HTERT RPE-1 (cell line): ENCODE data around the gene SLC35F2.

Experiments
- in situ Hi-C: fragments of 300-500 bp; cut with MboI; formaldehyde crosslinking; loops from 4 replicates; pipeline ENCODE4 v1.14.3; 2020; ENCODE audit warnings: low sequenced_read_pairs

The SLC35F2 gene

GRCh38 chr11:107743191-107743590 lies 115.4 kb downstream of the SLC35F2 start:
- in situ Hi-C loops = no loop called here

- in situ Hi-C loops = no loop called here
These were observed 117.4 kb downstream of the SLC35F2 start for GRCh38 chr11:107741044-107741823.
